BLaER1 (cell line): Measurements from ENCODE around the gene PSMB4.
"Not testable (repeated sequence)": the region's sequence is repeated elsewhere in the genome, so short reads cannot be mapped to it uniquely, and the experiment has no call there.

ENCODE experiments used
- H3K27ac ChIP-seq: shearing (Covaris generic); formaldehyde crosslinking; 2 replicates; pipeline ENCODE4 v1.8.1; 2022
- H3K27me3 ChIP-seq: shearing (Covaris generic); formaldehyde crosslinking; 2 replicates; pipeline ENCODE4 v1.8.1; 2022
- H3K36me3 ChIP-seq: shearing (Covaris generic); formaldehyde crosslinking; 2 replicates; pipeline ENCODE4 v1.8.1; 2022
- H3K4me1 ChIP-seq: shearing (Covaris generic); formaldehyde crosslinking; 2 replicates; pipeline ENCODE4 v1.8.1; 2022
- H3K4me2 ChIP-seq: shearing (Covaris generic); formaldehyde crosslinking; 2 replicates; pipeline ENCODE4 v1.8.1; 2022
- H3K4me3 ChIP-seq: shearing (Covaris generic); formaldehyde crosslinking; 2 replicates; pipeline ENCODE4 v1.8.1; 2022
- H3K9ac ChIP-seq: shearing (Covaris generic); formaldehyde crosslinking; 2 replicates; pipeline ENCODE4 v1.8.1; 2022
- H3K9me3 ChIP-seq: shearing (Covaris generic); formaldehyde crosslinking; 2 replicates; pipeline ENCODE4 v1.8.1; 2022
- H4K20me1 ChIP-seq: shearing (Covaris generic); formaldehyde crosslinking; 2 replicates; pipeline ENCODE4 v1.8.1; 2022
- Cebpa-rat ChIP-seq: shearing (Covaris generic); IDR thresholded peaks from 2 replicates; pipeline ENCODE4 v1.8.1; 2022

The PSMB4 gene

DNA sequence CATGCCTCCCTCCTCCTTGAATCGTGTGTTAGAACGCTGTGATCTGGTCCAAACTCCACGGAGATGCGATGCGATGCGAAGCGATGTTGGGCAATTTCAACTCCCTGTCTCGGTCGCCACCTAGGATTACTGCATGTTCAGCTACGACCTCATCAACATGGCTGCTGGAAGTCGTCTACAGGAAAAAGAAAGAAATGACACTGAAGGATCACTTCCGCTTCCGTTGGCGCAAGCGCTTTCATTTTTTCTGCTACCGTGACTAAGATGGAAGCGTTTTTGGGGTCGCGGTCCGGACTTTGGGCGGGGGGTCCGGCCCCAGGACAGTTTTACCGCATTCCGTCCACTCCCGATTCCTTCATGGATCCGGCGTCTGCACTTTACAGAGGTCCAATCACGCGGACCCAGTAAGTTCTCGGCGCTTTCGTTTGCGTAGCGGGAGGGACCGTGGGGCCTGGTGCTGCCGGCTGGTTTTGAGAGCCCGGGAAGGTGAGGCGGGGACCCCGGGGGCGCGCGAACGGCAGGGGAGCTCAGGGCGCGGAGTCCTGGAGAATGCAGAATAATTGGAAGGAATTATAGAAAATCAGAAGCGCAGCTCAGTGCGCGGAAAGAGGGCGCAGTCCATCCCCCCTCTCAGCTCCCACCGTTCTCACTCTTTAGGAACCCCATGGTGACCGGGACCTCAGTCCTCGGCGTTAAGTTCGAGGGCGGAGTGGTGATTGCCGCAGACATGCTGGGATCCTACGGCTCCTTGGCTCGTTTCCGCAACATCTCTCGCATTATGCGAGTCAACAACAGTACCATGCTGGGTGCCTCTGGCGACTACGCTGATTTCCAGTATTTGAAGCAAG lies at the start of gene PSMB4:
TSS of gene PSMB4 (plus strand) at position 250 of the 848 bp plus-strand sequence. CDS start at position 265, 15 bp downstream.
- H4K20me1 ChIP-seq, result peaks cover 49% of the 10 kb centered on the region
- peak within 1 kb of the TSS; percentile 93 for H3K4me2 ChIP-seq
- H3K36me3 ChIP-seq, result peaks cover 44% of the 10 kb centered on the region
- TF ChIP-seq Cebpa-rat, result peak; percentile 96
- H3K4me1 ChIP-seq, result peaks cover 17% of the 10 kb centered on the region
- H3K9ac ChIP-seq, result peak within 1 kb of the TSS; percentile 96
- H3K27me3 ChIP-seq, result no peaks in the 10 kb centered on the region
- H3K27ac ChIP-seq, result peak within 1 kb of the TSS; percentile 90
- no peaks in the 10 kb centered on the region for H3K9me3 ChIP-seq
- H3K4me3 ChIP-seq, result peak within 1 kb of the TSS; percentile 91

DNA sequence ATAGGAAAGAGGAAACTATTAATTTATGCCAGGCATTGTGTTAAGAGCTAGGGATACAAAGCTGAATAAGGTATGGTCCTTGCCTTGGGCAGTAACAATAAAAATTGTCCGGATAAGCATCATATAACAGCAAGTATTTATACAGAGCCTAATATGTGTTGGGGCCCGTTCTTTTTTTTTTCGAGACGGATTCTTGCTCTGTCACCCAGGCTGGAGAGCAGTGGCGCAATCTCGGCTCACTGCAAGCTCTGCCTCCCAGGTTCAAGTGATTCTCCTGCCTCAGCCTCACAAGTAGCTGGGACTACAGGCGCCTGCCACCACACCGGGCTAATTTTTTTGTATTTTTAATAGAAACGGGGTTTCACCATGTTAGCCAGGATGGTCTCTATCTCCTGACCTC lies 49.0 kb upstream of the PSMB4 start:
- peaks cover 44% of the 10 kb centered on the region for H3K9me3 ChIP-seq
- not testable (repeated sequence) for H3K9ac ChIP-seq, H3K27ac ChIP-seq, H3K4me2 ChIP-seq, H3K4me3 ChIP-seq, H4K20me1 ChIP-seq, H3K27me3 ChIP-seq
- H3K36me3 ChIP-seq, result peaks cover 16% of the 10 kb centered on the region; the same call in 1 of the 2 replicates
- peaks cover 23% of the 10 kb centered on the region for H3K4me1 ChIP-seq

DNA sequence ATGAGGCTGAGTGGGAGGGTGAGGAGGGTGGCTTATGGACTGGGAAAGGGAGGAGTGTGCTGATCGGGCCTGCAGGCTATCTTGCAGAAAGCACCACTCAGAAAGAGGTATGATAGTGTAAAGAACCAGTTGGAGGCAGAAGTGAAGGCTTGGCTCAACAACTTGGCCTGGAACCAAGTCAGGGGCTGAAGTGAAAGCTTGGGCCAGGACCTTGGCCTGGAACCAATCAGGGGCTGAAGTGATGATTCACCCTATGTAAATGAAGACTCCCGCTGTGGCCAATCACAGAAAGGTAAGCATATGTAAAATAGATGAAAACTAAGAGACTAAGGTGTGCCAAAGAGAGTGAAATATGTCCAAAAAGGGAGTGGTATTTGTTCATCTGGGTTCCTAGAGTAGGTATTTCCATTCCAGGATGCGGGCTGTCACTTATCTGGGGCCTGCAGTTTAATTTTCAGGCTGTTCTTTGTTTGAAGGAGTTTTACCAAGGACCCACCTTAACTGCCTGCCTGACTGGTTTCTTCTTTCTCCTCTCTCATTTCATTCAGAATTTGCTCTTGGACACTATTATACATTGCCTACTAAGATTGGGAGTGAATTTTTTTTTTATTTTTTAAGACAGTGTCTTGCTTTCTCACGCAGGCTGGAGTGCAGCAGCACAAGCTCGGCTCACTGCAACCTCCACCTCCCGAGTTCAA lies 47.2 kb upstream of the PSMB4 start:
- Histone ChIP-seq H3K36me3 (peaks cover 16% of the 10 kb centered on the region; the same call in 1 of the 2 replicates), H3K4me2 (no peak overlapping the region), H3K9me3 (peaks cover 44% of the 10 kb centered on the region), H3K9ac (no peak overlapping the region), H3K27me3 (no peaks in the 10 kb centered on the region), H3K4me3 (no peak overlapping the region), H3K4me1 (peaks cover 20% of the 10 kb centered on the region), H4K20me1 (no peaks in the 10 kb centered on the region), H3K27ac (no peak overlapping the region)
- TF ChIP-seq Cebpa-rat, result no peak

DNA sequence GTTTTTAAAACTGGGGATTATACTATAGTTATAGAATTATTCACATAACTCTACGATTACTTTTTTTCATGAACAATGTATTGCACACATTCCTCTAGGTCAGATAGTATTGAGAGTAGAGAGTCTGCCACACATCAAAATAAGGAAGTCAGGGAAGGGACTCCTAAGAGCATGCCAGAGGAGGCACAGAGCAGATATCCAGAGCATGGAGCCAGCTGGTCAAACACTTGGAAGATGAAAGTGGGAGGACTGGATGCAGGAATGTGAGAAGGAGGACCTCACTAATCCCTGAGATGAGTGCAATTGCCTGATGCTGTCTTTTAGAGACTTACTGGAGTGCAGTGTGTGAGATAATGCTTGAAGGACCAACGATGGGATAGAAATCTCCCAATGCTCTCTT lies 42.7 kb upstream of the PSMB4 start:
- 0 out of 2 replicates have a peak, but pooled peaks cover 5% of the 10 kb centered on the region for H3K4me1 ChIP-seq
- peaks cover 27% of the 10 kb centered on the region for H3K9me3 ChIP-seq
- no peak overlapping the region for H3K4me3 ChIP-seq

DNA sequence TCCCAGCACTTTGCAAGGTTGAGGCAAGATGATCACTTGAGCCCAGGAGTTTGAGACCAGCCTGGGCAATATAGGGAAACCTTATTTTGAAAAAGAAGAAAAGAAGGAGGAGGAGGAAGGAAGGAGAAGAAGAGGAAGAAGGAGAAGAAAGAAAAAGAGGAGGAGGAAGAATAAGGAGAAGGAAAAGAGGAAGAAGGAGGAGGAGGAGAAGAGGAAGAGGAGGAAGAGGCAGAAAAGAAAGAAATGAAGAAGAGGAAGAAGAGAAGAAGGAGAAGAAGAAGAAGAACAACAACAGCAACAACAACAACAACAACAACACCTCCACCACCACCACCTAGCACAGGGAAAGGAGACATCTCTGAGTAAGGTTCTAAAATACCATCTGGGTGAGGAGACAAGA lies 37.5 kb upstream of the PSMB4 start:
- no peaks in the 10 kb centered on the region for H3K27me3 ChIP-seq
- H3K9ac ChIP-seq, result no peak overlapping the region
- H3K27ac ChIP-seq, result no peak overlapping the region
- peaks cover 38% of the 10 kb centered on the region for H3K9me3 ChIP-seq
- H3K4me2 ChIP-seq, result no peak overlapping the region
- no peak overlapping the region for H3K4me3 ChIP-seq
- no peaks in the 10 kb centered on the region for H4K20me1 ChIP-seq
- no peaks in the 10 kb centered on the region for H3K4me1 ChIP-seq
- H3K36me3 ChIP-seq, result peaks cover 11% of the 10 kb centered on the region; the same call in 1 of the 2 replicates
- TF ChIP-seq Cebpa-rat, result no peak

More for the DNA sequence above, 42.7 kb upstream of the PSMB4 start:
- Histone ChIP-seq H3K27ac (no peak overlapping the region), H4K20me1 (no peaks in the 10 kb centered on the region), H3K27me3 (no peaks in the 10 kb centered on the region), H3K9ac (no peak overlapping the region), H3K36me3 (peaks cover 7% of the 10 kb centered on the region; the same call in 1 of the 2 replicates), H3K4me2 (no peak overlapping the region)
- TF ChIP-seq Cebpa-rat, result no peak

DNA sequence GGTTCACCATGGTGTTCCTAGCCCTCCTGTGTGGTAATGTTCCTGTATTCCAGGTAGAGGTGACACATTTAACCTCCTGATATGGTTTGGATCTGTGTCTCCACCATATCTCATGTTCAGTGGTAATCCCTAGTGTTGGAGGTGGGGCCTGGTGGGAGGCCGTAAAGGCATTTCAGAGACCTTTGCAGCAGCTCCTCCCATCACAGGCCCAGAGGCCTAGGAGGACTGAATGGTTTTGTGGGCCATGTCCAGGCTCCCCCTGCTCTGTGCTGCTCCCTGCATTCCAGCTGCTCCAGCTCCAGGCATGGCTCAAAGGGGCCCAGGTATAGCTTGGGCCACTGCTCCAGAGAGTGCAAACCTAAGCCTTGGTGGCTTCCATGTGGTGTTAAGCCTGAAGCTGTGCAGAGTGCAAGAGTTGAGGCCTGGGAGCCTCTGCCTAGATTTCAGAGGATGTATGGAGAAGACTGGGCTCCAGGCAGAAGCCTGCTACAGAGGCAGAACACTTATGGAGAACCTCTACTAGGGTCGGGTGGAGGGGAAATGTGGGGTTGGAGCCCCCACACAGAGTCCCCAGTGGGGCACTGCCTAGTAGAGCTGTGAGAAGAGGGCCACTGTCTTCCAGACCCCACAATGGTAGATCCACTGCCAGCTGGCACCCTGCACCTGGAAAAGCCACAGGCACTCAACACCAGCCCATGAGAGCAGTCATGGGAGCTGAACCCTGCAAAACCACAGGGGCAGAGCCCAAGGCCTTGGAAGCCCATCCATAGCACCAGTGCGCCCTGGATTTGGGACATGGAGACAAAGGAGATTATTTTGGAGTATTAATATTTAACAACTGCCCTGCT lies 36.8 kb upstream of the PSMB4 start:
- Histone ChIP-seq H3K9ac (no peak overlapping the region), H4K20me1 (no peaks in the 10 kb centered on the region), H3K36me3 (peaks cover 11% of the 10 kb centered on the region; the same call in 1 of the 2 replicates), H3K27me3 (no peaks in the 10 kb centered on the region), H3K4me2 (no peak overlapping the region), H3K4me3 (0 out of 2 replicates have a peak overlapping the region, but pooled peaks have one; percentile 25), H3K9me3 (peaks cover 38% of the 10 kb centered on the region), H3K27ac (no peak overlapping the region), H3K4me1 (no peaks in the 10 kb centered on the region)
- TF ChIP-seq Cebpa-rat, result no peak

DNA sequence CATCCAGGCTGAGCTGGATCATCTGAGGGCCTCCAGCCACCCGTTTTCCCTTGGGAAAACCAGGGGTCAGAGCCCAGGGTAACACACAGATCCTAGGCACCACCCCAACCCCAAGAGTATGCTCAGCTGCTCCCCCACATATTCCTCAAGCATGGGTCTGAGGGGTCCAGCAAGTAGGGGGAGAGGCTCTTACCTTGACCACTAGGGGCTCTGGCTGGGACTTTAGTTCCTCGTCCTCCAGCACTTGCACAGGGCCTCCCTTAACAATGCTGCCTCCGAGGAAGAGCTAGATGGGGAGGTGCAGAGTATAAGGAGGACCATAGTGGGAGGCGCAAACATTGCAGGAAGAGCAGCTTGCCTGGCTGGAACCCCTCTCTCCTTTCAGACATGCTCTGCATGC lies 34.4 kb upstream of the PSMB4 start:
- H3K4me1 ChIP-seq, result peaks cover 11% of the 10 kb centered on the region
- H3K9me3 ChIP-seq, result peaks cover 38% of the 10 kb centered on the region
- H3K4me3 ChIP-seq, result no peak overlapping the region
- H3K36me3 ChIP-seq, result peaks cover 11% of the 10 kb centered on the region; the same call in 1 of the 2 replicates
- TF ChIP-seq Cebpa-rat, result no peak
- no peak overlapping the region for H3K27ac ChIP-seq
- no peaks in the 10 kb centered on the region for H4K20me1 ChIP-seq
- H3K27me3 ChIP-seq, result no peaks in the 10 kb centered on the region
- H3K9ac ChIP-seq, result no peak overlapping the region
- H3K4me2 ChIP-seq, result no peak overlapping the region

DNA sequence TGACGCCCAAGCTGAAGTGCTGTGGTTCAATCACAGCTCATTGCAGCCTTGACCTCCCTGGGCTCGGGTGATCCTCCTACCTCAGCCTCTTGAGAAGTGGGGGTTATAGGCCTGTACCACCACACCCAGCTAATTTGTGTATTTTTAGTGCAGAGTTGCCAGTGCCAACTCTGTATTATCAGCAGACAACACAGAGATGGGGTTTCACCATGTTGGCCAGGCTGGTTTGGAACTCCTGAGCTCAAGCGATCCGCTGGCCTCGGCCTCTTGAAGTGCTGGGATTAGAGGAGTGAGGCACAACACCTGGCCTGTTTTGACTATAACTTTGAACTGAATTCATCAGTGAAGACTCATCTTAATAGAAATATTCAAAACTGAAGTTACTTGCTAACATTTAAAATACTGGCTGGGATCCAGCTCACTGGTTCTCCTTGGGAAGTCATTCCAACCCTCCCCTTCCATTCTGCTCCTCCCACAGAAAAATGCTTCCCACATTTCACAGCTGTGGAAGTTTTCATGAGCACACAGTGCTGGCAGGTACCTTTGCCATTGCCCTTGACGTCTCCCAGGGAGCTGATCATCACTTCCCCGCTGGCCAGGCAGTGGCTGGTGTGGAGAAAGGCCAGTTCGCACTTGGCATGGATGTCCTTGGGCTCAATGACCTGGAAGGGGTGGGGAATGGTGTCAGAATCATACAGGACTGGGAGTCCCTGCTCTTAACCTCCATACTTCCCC lies 31.5 kb upstream of the PSMB4 start:
- peaks cover 1% of the 10 kb centered on the region; the same call in 1 of the 2 replicates for H3K36me3 ChIP-seq
- H3K9me3 ChIP-seq, result peaks cover 16% of the 10 kb centered on the region
- H3K27ac ChIP-seq, result no peak overlapping the region
- no peak overlapping the region for H3K4me3 ChIP-seq
- TF ChIP-seq Cebpa-rat, result no peak
- H3K9ac ChIP-seq, result no peak overlapping the region
- H4K20me1 ChIP-seq, result no peaks in the 10 kb centered on the region
- peaks cover 22% of the 10 kb centered on the region for H3K4me1 ChIP-seq
- no peaks in the 10 kb centered on the region for H3K27me3 ChIP-seq
- no peak overlapping the region for H3K4me2 ChIP-seq
